ENCODE data around the gene BNIPL. TPM values are rescaled to one million over a fixed set of nuclear protein-coding genes. Genes with fewer than 3 reads are reported as not detected.

Gene BNIPL
- total RNA-seq, 1 experiment from 2014 or later, result 0.46 TPM

- in situ Hi-C loops (cut with HindIII; ENCODE audit: low pct_unique_long_range_greater_than_20kb, low sequenced_read_pairs), result no loop called here
- DNase-seq (ENCODE audit: low read depth, low spot score) (no peak), ATAC-seq (no peak)
- H3K9me3 ChIP-seq (ENCODE audit: control insufficient read depth, insufficient read depth, low read depth, low read length), result no peaks in the 10 kb centered on the region
- H3K27me3 ChIP-seq (ENCODE audit: control insufficient read depth, insufficient read depth, low read length), result no peaks in the 10 kb centered on the region
- intact Hi-C loops (cut with micrococcal nuclease; ENCODE audit: unreplicated experiment), result no loop called here
- CTCF ChIA-PET, result no interaction called here
- TF ChIP-seq POLR2AphosphoS5 (IDR thresholded peaks at IDR 0.05; ENCODE audit: low read depth, low read length), result no peak
- no peak for TF ChIP-seq SIN3A (IDR thresholded peaks at IDR 0.05; ENCODE audit: borderline replicate concordance, insufficient read depth, low read depth, low read length)
- TF ChIP-seq CTCF (IDR thresholded peaks at IDR 0.05), result no peak
- TF ChIP-seq TCF7L2 (IDR thresholded peaks at IDR 0.05; ENCODE audit: low read depth, low read length), result no peak
- no peak for TF ChIP-seq REST (IDR thresholded peaks at IDR 0.05; ENCODE audit: insufficient read depth in 1 of 2, low read depth in 2 of 2, low read length in 1 of 2)
- H3K4me1 ChIP-seq (ENCODE audit: control insufficient read depth, insufficient read depth, low read length), result no peaks in the 10 kb centered on the region
- POLR2A ChIA-PET, result no interaction called here
- BruUV-seq (replicated peaks), result no TSS peak
- no peak overlapping the region for H3K4me3 ChIP-seq (ENCODE audit: low read depth in 2 of 2, low read length in 2 of 2)
- no peak overlapping the region for H3K27ac ChIP-seq (ENCODE audit: low read length)
- no peaks in the 10 kb centered on the region for H3K36me3 ChIP-seq (ENCODE audit: control insufficient read depth, insufficient read depth, low read length)
Measured at GRCh38 chr1:151001602-151002001, 34.8 kb upstream of the BNIPL start.

GRCh38 chr1:151002051-151002450 lies 34.3 kb upstream of the BNIPL start:
- intact Hi-C loops (cut with micrococcal nuclease; ENCODE audit: unreplicated experiment) (no loop called here), in situ Hi-C loops (cut with HindIII; ENCODE audit: low pct_unique_long_range_greater_than_20kb, low sequenced_read_pairs) (no loop called here)
- ATAC-seq, result no peak
- BruUV-seq (replicated peaks), result no TSS peak
- no peaks in the 10 kb centered on the region for H3K36me3 ChIP-seq (ENCODE audit: control insufficient read depth, insufficient read depth, low read length)
- H3K4me1 ChIP-seq (ENCODE audit: control insufficient read depth, insufficient read depth, low read length), result no peaks in the 10 kb centered on the region
- no peaks in the 10 kb centered on the region for H3K27me3 ChIP-seq (ENCODE audit: control insufficient read depth, insufficient read depth, low read length)
- ChIA-PET CTCF (no interaction called here), POLR2A (no interaction called here)
- no peak for DNase-seq (ENCODE audit: low read depth, low spot score)
- TF ChIP-seq CTCF (IDR thresholded peaks at IDR 0.05), result no peak
- TF ChIP-seq TCF7L2 (IDR thresholded peaks at IDR 0.05; ENCODE audit: low read depth, low read length), result no peak
- no peak for TF ChIP-seq SIN3A (IDR thresholded peaks at IDR 0.05; ENCODE audit: borderline replicate concordance, insufficient read depth, low read depth, low read length)
- no peak for TF ChIP-seq REST (IDR thresholded peaks at IDR 0.05; ENCODE audit: insufficient read depth in 1 of 2, low read depth in 2 of 2, low read length in 1 of 2)
- no peak for TF ChIP-seq POLR2AphosphoS5 (IDR thresholded peaks at IDR 0.05; ENCODE audit: low read depth, low read length)
- no peaks in the 10 kb centered on the region for H3K9me3 ChIP-seq (ENCODE audit: control insufficient read depth, insufficient read depth, low read depth, low read length)
- no peak overlapping the region for H3K27ac ChIP-seq (ENCODE audit: low read length)
- no peak overlapping the region for H3K4me3 ChIP-seq (ENCODE audit: low read depth in 2 of 2, low read length in 2 of 2)

Measured in Panc1 (cell line).